ENCODE results near the gene PLEKHH2. TPM values are rescaled to one million over a fixed set of nuclear protein-coding genes. Genes with fewer than 3 reads are reported as not detected.

Gene PLEKHH2
- total and polyA plus RNA-seq, 2 of the 13 experiments (the other 11 are each of a cell fraction or from before 2014, with no cell fraction given): 1.1 to 3.0 TPM

- TF ChIP-seq ZNF710 (CRISPR knock-in tag; IDR thresholded peaks at IDR 0.05; ENCODE audit: borderline replicate concordance): no peak
- peak; percentile 38; the same call in 1 of the 2 replicates for TF ChIP-seq MYC (CRISPR knock-in tag; IDR thresholded peaks at IDR 0.05; ENCODE audit: borderline replicate concordance)
- TF ChIP-seq ZNF33A (CRISPR knock-in tag; IDR thresholded peaks at IDR 0.05; ENCODE audit: borderline replicate concordance): no peak
- no peak for TF ChIP-seq ZXDC (CRISPR knock-in tag; IDR thresholded peaks at IDR 0.05)
- TF ChIP-seq ZNF772 (CRISPR knock-in tag; IDR thresholded peaks at IDR 0.05): no peak
- TF ChIP-seq MLXIP (CRISPR knock-in tag; IDR thresholded peaks at IDR 0.05; ENCODE audit: borderline replicate concordance): no peak
- TF ChIP-seq GATA4 (IDR thresholded peaks at IDR 0.05; ENCODE audit: borderline replicate concordance, low read depth): no peak
- no peak for TF ChIP-seq ZNF180 (CRISPR knock-in tag; IDR thresholded peaks at IDR 0.05; ENCODE audit: borderline replicate concordance, low read depth)
- no peak for TF ChIP-seq SMC3 (IDR thresholded peaks at IDR 0.05; ENCODE audit: low read length)
- no peak for TF ChIP-seq ZNF225 (CRISPR knock-in tag; IDR thresholded peaks at IDR 0.05)
- no peak for TF ChIP-seq ZNF766 (CRISPR knock-in tag; IDR thresholded peaks at IDR 0.05; ENCODE audit: borderline replicate concordance)
- TF ChIP-seq SATB2 (CRISPR knock-in tag; IDR thresholded peaks at IDR 0.05): no peak
- peak; percentile 90 for TF ChIP-seq CEBPB (IDR thresholded peaks at IDR 0.05; ENCODE audit: borderline replicate concordance, low read depth, low read length)
- TF ChIP-seq KLF9 (CRISPR knock-in tag; IDR thresholded peaks at IDR 0.05; ENCODE audit: low read depth): no peak
- TF ChIP-seq ZBTB49 (CRISPR knock-in tag; IDR thresholded peaks at IDR 0.05; ENCODE audit: borderline replicate concordance): no peak
- no peak for TF ChIP-seq ARID3A (IDR thresholded peaks at IDR 0.05; ENCODE audit: low read depth, low read length)
- no peak for TF ChIP-seq SMAD3 (CRISPR knock-in tag; IDR thresholded peaks at IDR 0.05)
- TF ChIP-seq SOX6 (IDR thresholded peaks at IDR 0.05): no peak
- TF ChIP-seq SOX6 (CRISPR knock-in tag; IDR thresholded peaks at IDR 0.05): peak; percentile 75
- no peak for TF ChIP-seq RFX3 (CRISPR knock-in tag; IDR thresholded peaks at IDR 0.05)
Measured at GRCh38 chr2:43612944-43613343, 24.1 kb upstream of the PLEKHH2 start (continued).
